ENCODE data around the gene FAT2. TPM values are rescaled to one million over a fixed set of nuclear protein-coding genes. Genes with fewer than 3 reads are reported as not detected.
A peak's percentile ranks its signal among the peaks of the same experiment; 100 is the strongest.

FAT2 gene
- total RNA-seq, 8 experiments from 2014 or later: 0.10 to 0.43 (median 0.27) TPM

GRCh38 chr5:151624476-151624875, 33.3 kb upstream of the FAT2 start:
- ATAC-seq (replicated peaks in 6 of 8): no peak
- no peak overlapping the region for H3K4me3 ChIP-seq
- 22 to 86% (median 73%) methylated on average over 4 to 8 of the region's 8 CpGs; no CpG with 5 or more reads in 3 of the 10 experiments for WGBS, 10 experiments
- no peaks in the 10 kb centered on the region for H3K4me1 ChIP-seq (replicated peaks in 1 of 2)
- H3K27ac ChIP-seq: no peak overlapping the region
- in situ Hi-C loops (cut with MboI; ENCODE audit: low pct_unique_long_range_greater_than_20kb in 2 of 9, low sequenced_read_pairs in 9 of 9, unreplicated experiment in 9 of 9): no loop called here

DNA sequence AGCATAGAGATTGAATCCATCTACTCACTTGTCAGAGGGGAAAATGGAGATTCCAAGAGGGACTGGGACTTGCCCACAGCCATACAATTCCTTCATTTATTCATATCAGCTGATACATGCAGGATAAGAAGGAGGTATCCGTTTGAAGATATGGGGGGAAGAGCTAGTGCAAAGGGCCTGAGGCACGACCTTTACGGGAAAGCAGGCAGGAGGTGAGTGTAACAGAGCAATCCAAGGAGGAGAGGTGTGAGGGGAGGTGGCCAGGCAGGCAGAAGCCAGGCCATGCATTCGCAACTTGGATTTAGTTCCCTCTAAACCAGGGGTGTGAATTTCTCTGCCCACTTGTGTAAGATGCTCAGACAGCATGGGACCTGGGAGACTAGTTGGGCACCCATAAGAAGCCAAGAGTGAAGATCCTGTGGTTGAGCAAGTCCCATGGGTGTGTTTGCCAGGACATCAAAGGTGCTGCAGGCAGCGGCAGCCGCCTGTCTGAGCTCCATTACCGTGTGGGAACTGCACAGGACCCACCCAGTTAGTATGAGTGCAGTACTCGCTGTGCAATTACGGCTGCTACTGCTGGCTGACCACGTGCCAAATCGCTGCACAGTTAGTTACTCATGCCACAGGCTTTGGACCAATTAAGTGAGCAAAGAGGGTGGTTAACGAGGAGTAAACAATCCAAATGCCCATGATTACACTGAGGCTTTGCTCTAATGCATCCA, 31.4 kb upstream of the FAT2 start:
- H3K4me3 ChIP-seq: no peak overlapping the region
- ATAC-seq (replicated peaks in 6 of 8): no peak
- H3K27ac ChIP-seq: no peak overlapping the region
- in situ Hi-C loops (cut with MboI; ENCODE audit: low pct_unique_long_range_greater_than_20kb in 2 of 9, low sequenced_read_pairs in 9 of 9, unreplicated experiment in 9 of 9): no loop called here
- H3K4me1 ChIP-seq (replicated peaks in 1 of 2): no peaks in the 10 kb centered on the region
- 23 to 100% (median 73%) methylated on average over 2 to 9 of the region's 12 CpGs; no CpG with 5 or more reads in 4 of the 10 experiments for WGBS, 10 experiments

GRCh38 chr5:151620461-151620840, 29.3 kb upstream of the FAT2 start:
- peak in 3 of 8 experiments; percentile 50 to 69 (median 67) for ATAC-seq (replicated peaks in 6 of 8)
- in situ Hi-C loops (cut with MboI; ENCODE audit: low pct_unique_long_range_greater_than_20kb in 2 of 9, low sequenced_read_pairs in 9 of 9, unreplicated experiment in 9 of 9): no loop called here
- Histone ChIP-seq H3K4me1 (replicated peaks in 1 of 2) (no peaks in the 10 kb centered on the region), H3K4me3 (no peak overlapping the region), H3K27ac (no peak overlapping the region)
- 12 to 88% (median 59%) methylated on average over 1 to 5 of the region's 6 CpGs; no CpG with 5 or more reads in 4 of the 10 experiments for WGBS, 10 experiments

DNA sequence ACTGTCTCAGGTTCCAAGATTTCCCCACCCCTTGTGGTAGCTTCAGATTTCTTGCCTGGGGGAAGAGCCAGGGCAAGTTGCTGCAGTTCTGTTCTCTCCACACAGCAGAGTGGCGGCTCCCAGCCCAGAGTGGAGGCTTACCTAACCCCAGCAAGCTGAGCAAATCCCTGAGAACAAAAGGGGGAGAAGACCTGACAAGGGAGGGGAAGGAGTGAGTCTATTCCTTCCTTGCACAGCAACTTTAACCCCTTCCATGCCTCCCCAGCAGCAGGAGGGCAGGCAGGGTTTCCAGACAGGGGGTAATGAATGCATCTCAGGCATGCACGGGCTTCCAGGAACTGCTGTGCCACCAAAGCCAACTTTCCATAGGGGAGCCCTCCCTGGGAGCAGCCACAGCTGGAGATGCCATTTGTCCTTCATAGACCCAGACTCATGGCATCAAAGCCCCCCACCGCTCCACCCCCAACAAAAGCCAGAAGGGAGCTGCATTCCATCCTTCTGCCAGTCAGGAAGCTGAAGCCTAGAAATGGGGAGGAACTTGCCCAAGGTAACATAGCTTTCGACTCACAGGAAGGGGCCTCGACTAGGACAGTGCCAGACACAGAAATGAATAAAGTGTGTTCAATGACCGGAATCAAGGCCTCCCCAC, 28.8 kb upstream of the FAT2 start:
- WGBS, 10 experiments: 6 to 71% (median 38%) methylated on average over 1 to 3 of the region's 6 CpGs; no CpG with 5 or more reads in 3 of the 10 experiments
- in situ Hi-C loops (cut with MboI; ENCODE audit: low pct_unique_long_range_greater_than_20kb in 2 of 9, low sequenced_read_pairs in 9 of 9, unreplicated experiment in 9 of 9): no loop called here
- peak in 3 of 8 experiments; percentile 38 to 65 (median 61) for ATAC-seq (replicated peaks in 6 of 8)

GRCh38 chr5:151618907-151619306, 27.8 kb upstream of the FAT2 start:
- ATAC-seq (replicated peaks in 6 of 8): no peak
- in situ Hi-C loops (cut with MboI; ENCODE audit: low pct_unique_long_range_greater_than_20kb in 2 of 9, low sequenced_read_pairs in 9 of 9, unreplicated experiment in 9 of 9): no loop called here
- whole genome bisulfite sequencing, 10 experiments: 0 to 65% (median 44%) methylated on average over 1 to 2 of the region's 2 CpGs; no CpG with 5 or more reads in 3 of the 10 experiments

More for the DNA sequence above, 28.8 kb upstream of the FAT2 start:
- Histone ChIP-seq H3K4me3 (no peak overlapping the region), H3K27ac (no peak overlapping the region), H3K4me1 (replicated peaks in 1 of 2) (no peaks in the 10 kb centered on the region)

DNA sequence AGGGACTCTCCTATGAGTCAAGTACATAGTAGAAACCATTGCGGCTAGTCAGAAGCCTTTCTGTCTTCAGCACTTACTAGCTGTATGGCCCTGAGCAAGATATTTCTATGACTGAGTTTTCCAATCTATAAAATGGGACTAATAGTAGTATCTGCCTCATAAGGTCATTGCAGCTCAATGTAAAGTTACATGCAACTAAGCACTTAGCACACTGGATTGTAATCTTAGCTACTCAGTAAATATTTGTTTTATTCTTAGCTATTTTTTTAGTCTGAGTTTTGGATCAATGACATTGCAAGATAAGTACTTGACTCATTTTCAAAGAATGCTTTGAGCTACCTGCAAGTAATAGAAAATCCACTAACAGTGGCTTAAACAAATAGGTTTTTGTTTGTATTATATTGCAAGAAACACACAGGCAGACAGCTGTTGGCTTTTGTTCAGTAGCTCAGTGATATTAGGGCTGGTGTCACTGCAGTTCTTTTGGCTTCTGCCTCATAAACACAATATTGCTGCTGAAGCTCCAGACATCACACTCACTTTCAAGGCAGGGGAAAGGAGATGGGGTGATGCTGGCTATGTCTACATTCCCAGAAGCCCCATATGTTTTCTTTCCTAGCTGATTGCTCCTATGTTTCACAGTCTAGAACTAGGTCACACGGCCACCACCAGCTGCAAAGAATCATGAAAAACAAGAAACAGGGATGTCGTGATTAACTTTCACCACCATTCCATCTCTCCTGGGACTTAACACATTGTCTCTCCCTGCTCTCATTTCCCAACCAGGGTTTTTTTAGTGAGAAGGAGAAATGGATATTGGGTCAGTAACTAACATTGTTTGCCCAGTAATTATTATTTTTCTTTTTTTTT, 26.9 kb upstream of the FAT2 start:
- Histone ChIP-seq H3K27ac (no peak overlapping the region), H3K4me3 (no peak overlapping the region), H3K4me1 (replicated peaks in 1 of 2) (no peaks in the 10 kb centered on the region)
- in situ Hi-C loops (cut with MboI; ENCODE audit: low pct_unique_long_range_greater_than_20kb in 2 of 9, low sequenced_read_pairs in 9 of 9, unreplicated experiment in 9 of 9): no loop called here
- no peak for ATAC-seq (replicated peaks in 6 of 8)
- 25 to 88% (median 61%) methylated on average over 2 to 3 of the region's 3 CpGs; no CpG with 5 or more reads in 2 of the 10 experiments for WGBS, 10 experiments

More at GRCh38 chr5:151618907-151619306, 27.8 kb upstream of the FAT2 start:
- Histone ChIP-seq H3K4me1 (replicated peaks in 1 of 2) (no peaks in the 10 kb centered on the region), H3K4me3 (no peak overlapping the region), H3K27ac (no peak overlapping the region)

DNA sequence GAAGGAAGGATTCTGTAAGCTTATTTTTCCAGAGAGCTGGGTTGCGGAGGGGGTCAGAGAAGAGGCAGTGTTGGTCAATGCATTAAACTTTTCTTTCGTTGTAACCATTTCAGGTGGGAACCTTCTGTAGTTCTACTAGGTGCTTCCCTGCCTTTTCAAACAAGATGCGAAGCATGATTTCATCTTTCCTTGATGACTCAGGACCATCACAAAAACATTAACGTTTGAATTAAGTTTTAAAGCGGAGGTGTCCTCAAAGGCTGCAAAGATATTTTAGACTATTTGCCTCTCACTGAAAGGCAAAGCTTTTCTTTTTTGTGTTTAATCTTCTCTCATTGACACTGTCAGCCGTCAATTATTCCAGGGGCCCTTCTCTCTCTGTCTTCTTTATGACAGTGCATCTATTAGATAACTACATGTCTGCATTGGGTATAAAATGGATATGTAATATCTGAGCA, 26.3 kb upstream of the FAT2 start:
- ATAC-seq (replicated peaks in 6 of 8): no peak

DNA sequence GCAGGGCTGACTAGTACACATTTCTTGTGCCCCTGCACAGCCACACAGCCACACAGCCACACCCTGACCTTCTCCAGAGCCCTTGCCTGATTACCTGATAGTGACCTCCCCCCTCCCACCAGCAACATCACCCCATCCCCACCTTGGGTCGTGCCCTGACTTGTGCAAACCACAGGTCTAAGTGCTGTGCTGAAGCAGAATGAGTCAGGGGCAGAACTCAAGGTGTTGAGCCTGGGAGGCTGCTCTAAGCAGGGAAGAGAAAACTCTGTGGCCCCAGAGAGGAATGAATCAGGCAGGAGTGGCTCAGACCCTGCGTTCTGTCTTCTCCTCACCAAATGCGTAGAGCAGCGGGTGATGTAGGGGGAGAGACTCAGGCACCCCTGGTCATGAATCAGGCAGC, 24.3 kb upstream of the FAT2 start:
- Histone ChIP-seq H3K4me1 (replicated peaks in 1 of 2) (no peaks in the 10 kb centered on the region), H3K4me3 (no peak overlapping the region), H3K27ac (no peak overlapping the region)
- ATAC-seq (replicated peaks in 6 of 8): peak in 3 of 8 experiments; percentile 26 to 36 (median 32)
- WGBS, 10 experiments: 13 to 56% (median 15%) methylated on average over 2 to 3 of the region's 4 CpGs; no CpG with 5 or more reads in 7 of the 10 experiments
- in situ Hi-C loops (cut with MboI; ENCODE audit: low pct_unique_long_range_greater_than_20kb in 2 of 9, low sequenced_read_pairs in 9 of 9, unreplicated experiment in 9 of 9): no loop called here

More for the DNA sequence above, 26.3 kb upstream of the FAT2 start:
- no peaks in the 10 kb centered on the region for H3K4me1 ChIP-seq (replicated peaks in 1 of 2)
- in situ Hi-C loops (cut with MboI; ENCODE audit: low pct_unique_long_range_greater_than_20kb in 2 of 9, low sequenced_read_pairs in 9 of 9, unreplicated experiment in 9 of 9): no loop called here
- H3K4me3 ChIP-seq: no peak overlapping the region
- WGBS, 10 experiments: 40 to 82% (median 71%) methylated on average over 1 to 6 of the region's 6 CpGs
- H3K27ac ChIP-seq: no peak overlapping the region

- WGBS, 10 experiments: 24 to 100% (median 61%) methylated on average over 1 to 6 of the region's 7 CpGs; no CpG with 5 or more reads in 4 of the 10 experiments
- no peak for ATAC-seq (replicated peaks in 6 of 8)
- no peaks in the 10 kb centered on the region for H3K4me1 ChIP-seq (replicated peaks in 1 of 2)
- no peak overlapping the region for H3K27ac ChIP-seq
- in situ Hi-C loops (cut with MboI; ENCODE audit: low pct_unique_long_range_greater_than_20kb in 2 of 9, low sequenced_read_pairs in 9 of 9, unreplicated experiment in 9 of 9): no loop called here
- H3K4me3 ChIP-seq: no peak overlapping the region
Observed at GRCh38 chr5:151614565-151614964, 23.4 kb upstream of the FAT2 start.

GRCh38 chr5:151612689-151613427, 21.7 kb upstream of the FAT2 start:
- in situ Hi-C loops (cut with MboI; ENCODE audit: low pct_unique_long_range_greater_than_20kb in 2 of 9, low sequenced_read_pairs in 9 of 9, unreplicated experiment in 9 of 9): no loop called here
- H3K4me3 ChIP-seq: no peak overlapping the region
- no peaks in the 10 kb centered on the region for H3K4me1 ChIP-seq (replicated peaks in 1 of 2)
- ATAC-seq (replicated peaks in 6 of 8): peak in 1 of 8 experiments; percentile 57
- WGBS, 10 experiments: 33 to 100% (median 78%) methylated on average over 2 to 7 of the region's 8 CpGs; no CpG with 5 or more reads in 4 of the 10 experiments
- no peak overlapping the region for H3K27ac ChIP-seq

DNA sequence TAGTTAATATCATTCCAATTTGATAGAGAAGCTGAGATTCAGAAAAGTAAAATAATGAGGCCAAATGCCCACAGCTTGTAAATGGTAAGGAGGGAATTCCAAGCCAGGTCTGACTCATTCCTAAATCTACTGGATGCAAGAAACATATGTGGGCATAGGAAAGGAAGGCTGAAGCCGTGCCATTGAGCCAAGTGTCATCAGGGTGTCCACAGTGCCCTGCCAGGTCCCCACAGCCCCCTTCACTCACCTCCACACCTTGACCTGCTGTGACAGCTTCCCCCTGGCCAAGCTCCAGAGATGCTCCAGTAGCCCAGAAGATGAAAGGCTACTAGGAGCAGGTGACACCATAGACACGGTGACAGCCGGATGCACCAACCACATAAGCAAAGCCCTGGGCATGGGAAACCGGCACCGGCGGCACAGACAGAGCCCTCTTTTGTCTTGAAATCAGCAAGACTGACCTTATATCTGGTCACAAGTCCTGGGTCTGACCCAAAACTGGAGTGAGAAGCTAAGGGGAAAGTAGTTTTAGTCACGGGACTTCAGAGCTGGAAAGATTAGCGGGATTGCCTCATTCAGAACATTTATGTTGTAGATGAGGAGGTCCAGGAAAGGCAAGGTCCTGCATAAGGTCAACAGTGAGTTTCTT, 20.1 kb upstream of the FAT2 start:
- H3K27ac ChIP-seq: no peak overlapping the region
- ATAC-seq (replicated peaks in 6 of 8): no peak
- no peaks in the 10 kb centered on the region for H3K4me1 ChIP-seq (replicated peaks in 1 of 2)
- H3K4me3 ChIP-seq: no peak overlapping the region
- WGBS, 10 experiments: 80 to 100% (median 88%) methylated on average over 1 to 7 of the region's 8 CpGs; no CpG with 5 or more reads in 4 of the 10 experiments
- in situ Hi-C loops (cut with MboI; ENCODE audit: low pct_unique_long_range_greater_than_20kb in 2 of 9, low sequenced_read_pairs in 9 of 9, unreplicated experiment in 9 of 9): no loop called here

DNA sequence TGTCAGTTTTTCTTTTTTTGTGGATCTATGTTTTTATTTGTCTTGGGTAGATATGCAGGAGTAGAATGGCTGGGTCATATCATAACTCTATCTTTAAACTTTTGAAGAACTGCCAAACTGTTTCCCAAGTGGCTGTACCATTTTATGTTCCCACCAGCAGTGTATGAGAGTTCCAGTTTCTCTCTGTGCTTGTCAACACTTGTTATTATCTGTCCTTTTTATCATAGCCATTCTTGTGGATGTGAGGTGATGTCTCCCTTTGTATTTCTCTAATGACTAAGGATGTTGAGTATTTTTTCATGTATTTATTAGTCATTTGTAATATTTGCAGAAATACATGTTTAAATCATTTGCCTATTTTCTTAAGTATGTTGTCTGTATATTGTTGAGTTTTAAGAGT, 17.4 kb upstream of the FAT2 start:
- in situ Hi-C loops (cut with MboI; ENCODE audit: low pct_unique_long_range_greater_than_20kb in 2 of 9, low sequenced_read_pairs in 9 of 9, unreplicated experiment in 9 of 9): no loop called here
- Histone ChIP-seq H3K27ac (no peak overlapping the region), H3K4me1 (replicated peaks in 1 of 2) (no peaks in the 10 kb centered on the region), H3K4me3 (no peak overlapping the region)
- no peak for ATAC-seq (replicated peaks in 6 of 8)
